Transverse colon (tissue), 3 donors: Measurements from ENCODE around the gene ADAM12.

Source experiments
- CTCF ChIP-seq, 5 experiments: fragments of 200-600 bp in 3 of 5; fragments of 450-650 bp in 2 of 5; sonication (generic) in 3 of 5; IDR thresholded peaks; 1 replicate in 2 of 5; 2 replicates in 3 of 5; pipeline ENCODE4 v1.5.1; 2016 to 2017; ENCODE audit warnings: antibody characterized with exemption in 5 of 5, inconsistent platforms in 3 of 5, mild to moderate bottlenecking in 2 of 5, moderate library complexity in 1 of 5
- EP300 ChIP-seq: sonication (generic); formaldehyde crosslinking; IDR thresholded peaks from one replicate; pipeline ENCODE4 v1.6.1; 2017; ENCODE audit warnings: antibody characterized with exemption, low read depth
- POLR2A ChIP-seq: fragments of 450-650 bp; IDR thresholded peaks from one replicate; pipeline ENCODE4 v1.6.1; 2016; ENCODE audit warnings: antibody characterized with exemption, mild to moderate bottlenecking, moderate library complexity

GRCh38 chr10:126390324-126390723 is 2.0 kb upstream of the ADAM12 start:
- TF ChIP-seq CTCF (IDR thresholded peaks at IDR 0.05) (no peak), POLR2A (no peak), EP300 (no peak)
